ENCODE results near the gene TEX19.
"Not testable (repeated sequence)": the region's sequence is repeated elsewhere in the genome, so short reads cannot be mapped to it uniquely, and the experiment has no call there.

Gene TEX19

GRCh38 chr17:82406131-82406671, 47.2 kb downstream of the TEX19 start:
- no peak for TF ChIP-seq CTCF (IDR thresholded peaks at IDR 0.05; ENCODE audit: extremely low read depth, missing control alignments)
- no peak for DNase-seq (ENCODE audit: low spot score)

DNA sequence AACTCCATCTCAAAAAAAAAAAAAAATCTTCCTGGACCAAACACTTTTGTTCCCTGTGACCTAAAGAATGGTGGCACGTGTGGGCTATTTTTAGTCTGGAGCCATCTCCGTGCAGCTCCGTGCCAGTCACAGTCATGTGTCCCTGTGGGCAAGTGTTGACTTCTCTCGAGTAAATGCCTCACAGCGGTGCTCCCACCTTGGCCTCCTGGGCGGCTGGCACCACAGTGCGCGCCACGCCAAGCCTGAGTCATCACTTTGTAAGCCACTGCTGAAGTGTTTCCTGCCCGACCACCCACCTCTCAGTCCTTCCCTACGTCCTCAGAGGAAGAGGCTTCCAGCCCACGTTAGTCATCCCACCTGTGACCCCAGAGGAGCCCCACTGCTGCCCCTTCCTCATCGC, 48.2 kb downstream of the TEX19 start:
- DNase-seq (ENCODE audit: low spot score): no peak

GRCh38 chr17:82408288-82408937, 49.4 kb downstream of the TEX19 start:
- no peak for DNase-seq (ENCODE audit: low spot score)
- no peak for TF ChIP-seq CTCF (IDR thresholded peaks at IDR 0.05; ENCODE audit: extremely low read depth, missing control alignments)

More for the DNA sequence above, 48.2 kb downstream of the TEX19 start:
- TF ChIP-seq CTCF (IDR thresholded peaks at IDR 0.05; ENCODE audit: extremely low read depth, missing control alignments): no peak

DNA sequence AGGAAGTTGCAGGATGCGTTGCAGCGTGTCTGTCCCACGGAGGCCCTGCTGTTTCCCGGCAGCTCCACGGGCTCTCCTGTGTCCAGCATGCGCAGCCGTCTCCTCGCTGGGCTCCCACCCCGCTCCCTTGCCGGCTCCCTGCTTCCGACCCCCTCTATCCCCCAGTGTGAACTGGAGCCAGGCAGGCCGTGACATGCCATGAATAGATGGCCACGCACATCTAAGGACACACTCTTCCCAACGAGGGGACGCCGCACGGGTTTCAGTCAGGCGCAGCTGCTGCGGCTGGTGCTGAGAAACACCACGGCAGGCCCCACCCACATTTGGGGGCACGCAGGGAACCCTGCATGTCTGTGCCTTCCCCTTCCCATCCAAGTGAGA, 49.9 kb downstream of the TEX19 start:
- no peak for TF ChIP-seq CTCF (IDR thresholded peaks at IDR 0.05; ENCODE audit: extremely low read depth, missing control alignments)
- DNase-seq (ENCODE audit: low spot score): no peak

- no peak for DNase-seq (ENCODE audit: low spot score)
- TF ChIP-seq CTCF (IDR thresholded peaks at IDR 0.05; ENCODE audit: extremely low read depth, missing control alignments): no peak
Observed at GRCh38 chr17:82410014-82410716, 51.1 kb downstream of the TEX19 start.

DNA sequence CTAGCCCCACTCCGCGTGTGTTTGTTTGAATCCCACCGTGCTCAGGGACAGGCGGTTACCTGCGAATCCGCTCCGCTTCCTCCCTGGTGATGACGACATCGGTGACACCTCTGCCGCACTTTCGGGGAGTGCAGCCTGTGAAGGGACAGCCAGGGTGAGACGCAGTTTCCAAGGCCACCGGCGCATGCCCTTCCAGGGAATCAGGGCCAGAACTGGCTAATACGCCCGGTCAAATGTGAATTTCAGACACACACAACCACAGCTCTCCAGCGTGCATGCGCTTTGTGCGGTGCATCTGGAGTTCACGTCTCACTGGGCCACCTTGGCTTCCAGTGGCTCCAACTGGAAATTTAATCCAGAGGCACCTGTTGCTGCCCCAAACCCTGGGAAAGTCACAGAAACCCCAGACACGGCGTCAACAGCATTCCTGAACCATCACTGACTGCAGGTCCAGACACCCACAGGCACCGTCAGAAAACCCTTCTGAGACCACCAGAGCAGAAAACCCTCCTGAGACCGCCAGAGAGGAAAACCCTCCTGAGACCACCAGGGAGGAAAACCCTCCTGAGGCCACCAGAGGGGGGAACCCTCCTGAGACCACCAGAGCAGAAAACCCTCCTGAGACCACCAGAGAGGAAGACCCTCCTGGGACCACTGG, 52.5 kb downstream of the TEX19 start:
- no peak for DNase-seq (ENCODE audit: low spot score)
- TF ChIP-seq CTCF (IDR thresholded peaks at IDR 0.05; ENCODE audit: extremely low read depth, missing control alignments): no peak

- DNase-seq (ENCODE audit: low spot score): not testable (repeated sequence)
Observed at GRCh38 chr17:82412081-82412480, 53.0 kb downstream of the TEX19 start.
